HepG2 (cell line): ENCODE results near the gene TAF12. TPM values are rescaled to one million over a fixed set of nuclear protein-coding genes. Genes with fewer than 3 reads are reported as not detected.

Experiments
- PRDM15 ChIP-seq: sonication (generic); formaldehyde crosslinking; IDR thresholded peaks from 2 replicates; pipeline ENCODE4 v1.4.0; 2020; ENCODE audit warnings: missing genetic modification reagents
- SCMH1 ChIP-seq: sonication (generic); formaldehyde crosslinking; IDR thresholded peaks from 2 replicates; pipeline ENCODE4 v1.9.0; 2021; ENCODE audit warnings: missing genetic modification reagents, mild to moderate bottlenecking, borderline replicate concordance
- SMAD3 ChIP-seq: sonication (generic); formaldehyde crosslinking; IDR thresholded peaks from 2 replicates; pipeline ENCODE4 v1.4.0; 2020; ENCODE audit warnings: missing genetic modification reagents
- ZHX1 ChIP-seq: sonication (generic); formaldehyde crosslinking; IDR thresholded peaks from 2 replicates; pipeline ENCODE4 v1.8.1; 2022; ENCODE audit warnings: low read depth, mild to moderate bottlenecking, missing genetic modification reagents
- polyA plus RNA-seq, 8 experiments: library from polyadenylated mRNA; depleted of rRNA in 3 of 8; stranded (reverse) in 7 of 8; unstranded in 1 of 8; fragments of >200 nt; fragmentation: Illumina TruSeq in 4 of 8; extraction: Trizol in 4 of 8; gene quantifications; 2 replicates each; pipeline versions ENCODE4 v1.2.1 to v1.2.3, GENCODE V29; 2011 to 2016; ENCODE audit warnings: low read depth in 4 of 8, missing spikeins in 1 of 8, mixed read lengths in 1 of 8; ENCODE audit not compliant: insufficient read depth in 1 of 8
- total RNA-seq, 5 experiments: library from RNA; depleted of rRNA; stranded (reverse); fragments of >200 nt; fragmentation: Illumina TruSeq; extraction: Trizol; gene quantifications; 2 replicates each; pipeline ENCODE4 v1.2.3, GENCODE V29; 2016; ENCODE audit warnings: low read depth in 1 of 5

TAF12 gene
- total and polyA plus RNA-seq, 2 of the 13 experiments (the other 11 are each of a cell fraction or from before 2014, with no cell fraction given) = 16.3 to 17.1 TPM

- TF ChIP-seq PRDM15 (CRISPR knock-in tag) = 0 out of 2 replicates have a peak, but pooled peaks have one; percentile 18
- no peak for TF ChIP-seq SCMH1 (CRISPR knock-in tag)
- TF ChIP-seq ZHX1 = no peak
- TF ChIP-seq SMAD3 (CRISPR knock-in tag) = no peak
These were observed 64.9 kb downstream of the TAF12 start (continued) for GRCh38 chr1:28577738-28578536.
